GM21360 (cell line): ENCODE measurements around the gene ZSWIM6.
A peak's percentile ranks its signal among the peaks of the same experiment; 100 is the strongest.

Experiments used
- ATAC-seq: cut with Tn5 transposase; IDR thresholded peaks from one replicate; pipeline ENCODE4 v1.9.1; 2021; ENCODE audit warnings: mild to moderate bottlenecking, moderate library complexity; ENCODE audit not compliant: unreplicated experiment

The ZSWIM6 gene

DNA sequence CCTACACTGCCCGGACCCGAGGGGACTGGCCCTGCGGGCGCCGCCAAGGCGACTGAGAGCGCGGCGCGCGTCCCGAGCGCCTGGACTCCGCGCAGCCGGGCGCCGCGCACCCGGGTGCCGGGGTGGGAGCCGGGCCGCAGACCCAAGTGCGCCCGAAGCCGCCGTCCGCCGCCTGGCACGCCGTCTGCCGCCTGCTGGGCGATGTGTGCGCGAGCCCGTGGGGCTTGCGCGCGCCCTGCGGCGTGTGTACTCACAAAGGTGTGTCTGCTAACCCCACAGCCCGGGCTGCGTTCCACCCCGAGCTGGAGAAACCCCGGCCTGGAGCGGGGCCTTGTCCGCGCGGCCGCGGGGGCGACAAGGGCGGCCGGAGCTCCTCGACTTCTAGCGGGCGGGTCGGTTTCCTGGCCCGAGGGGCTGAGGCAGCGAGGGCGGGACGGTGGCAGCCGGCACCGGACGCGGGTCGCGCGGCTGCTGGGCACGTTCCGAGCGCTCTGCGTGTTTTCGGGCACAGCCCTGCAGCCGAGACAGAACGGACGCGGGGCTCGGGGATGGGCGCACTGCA lies 1.1 kb upstream of the ZSWIM6 start:
- ATAC-seq, result peak; percentile 32

DNA sequence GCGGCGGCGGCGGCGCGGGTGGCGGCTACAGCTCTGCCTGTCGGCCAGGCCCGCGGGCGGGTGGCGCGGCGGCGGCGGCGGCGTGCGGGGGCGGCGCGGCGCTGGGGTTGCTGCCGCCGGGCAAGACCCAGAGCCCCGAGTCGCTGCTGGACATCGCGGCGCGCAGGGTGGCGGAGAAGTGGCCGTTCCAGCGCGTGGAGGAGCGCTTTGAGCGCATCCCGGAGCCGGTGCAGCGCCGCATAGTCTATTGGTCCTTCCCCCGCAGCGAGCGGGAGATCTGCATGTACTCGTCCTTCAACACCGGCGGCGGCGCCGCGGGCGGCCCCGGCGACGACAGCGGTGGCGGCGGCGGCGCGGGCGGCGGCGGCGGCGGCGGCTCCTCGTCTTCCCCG lies 296 bp downstream of the ZSWIM6 start:
- no peak for ATAC-seq

DNA sequence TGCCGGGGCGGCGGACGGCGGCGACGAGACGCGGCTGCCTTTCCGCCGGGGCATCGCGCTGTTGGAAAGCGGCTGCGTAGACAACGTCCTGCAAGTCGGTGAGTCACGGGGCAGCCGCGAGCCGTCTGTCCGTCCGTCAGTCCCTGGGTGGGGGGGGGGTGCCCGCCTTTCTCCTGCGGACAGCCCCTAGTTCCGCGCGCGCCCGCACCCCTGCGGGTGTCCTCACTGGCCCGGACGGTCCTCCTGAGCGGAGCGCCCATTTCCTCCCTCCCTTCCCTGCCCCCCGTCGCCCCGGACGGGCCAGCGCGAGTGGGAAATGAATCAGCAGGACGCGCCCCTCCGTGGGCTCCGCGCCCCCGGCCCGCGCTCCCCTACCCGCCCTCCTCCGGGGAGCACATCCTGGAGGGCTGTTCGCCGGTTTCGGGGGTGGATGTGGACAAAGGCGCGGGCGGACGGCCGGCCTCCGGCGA lies 828 bp downstream of the ZSWIM6 start:
- no peak for ATAC-seq

GRCh38 chr5:61333321-61333953 lies 1.4 kb downstream of the ZSWIM6 start:
- no peak for ATAC-seq

- ATAC-seq, result no peak
These were observed 2.2 kb downstream of the ZSWIM6 start for GRCh38 chr5:61333954-61334867.

DNA sequence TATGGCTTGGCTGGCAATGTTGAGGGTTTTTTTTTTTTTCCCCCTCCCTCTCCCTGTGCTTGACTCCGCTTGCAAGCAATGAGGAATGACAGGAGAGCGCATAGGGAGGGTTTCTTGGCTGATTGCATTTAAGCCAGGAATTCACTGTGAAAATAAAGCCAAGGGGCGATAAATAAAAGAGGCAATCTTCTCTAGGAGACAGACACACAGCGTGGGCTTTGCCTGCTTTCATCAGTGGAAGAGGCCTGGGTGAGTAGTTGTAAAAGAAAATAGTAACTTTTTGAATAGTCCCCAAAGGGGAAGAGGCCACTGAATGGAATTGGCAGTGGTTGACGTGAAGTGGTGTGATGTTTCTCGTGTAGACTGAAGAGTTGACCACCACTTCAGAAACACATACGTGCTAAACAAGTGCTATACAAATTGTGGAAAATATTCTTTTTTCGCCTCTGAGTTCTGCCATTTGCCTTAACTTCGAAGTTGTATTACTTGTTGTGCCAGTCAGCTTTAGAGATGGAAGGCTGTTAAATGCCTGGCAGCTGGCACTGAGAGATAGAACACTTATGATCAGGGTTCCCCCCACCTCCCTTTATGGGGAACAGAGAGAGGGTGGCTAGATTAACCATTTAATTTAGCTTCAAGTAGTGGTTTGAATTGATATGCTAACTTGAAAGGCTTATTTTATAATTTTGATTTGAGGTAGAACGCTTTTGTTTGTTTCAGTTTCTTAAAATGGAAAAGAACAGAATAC lies 3.0 kb downstream of the ZSWIM6 start:
- ATAC-seq, result no peak

- ATAC-seq, result no peak
These were observed 7.7 kb downstream of the ZSWIM6 start for GRCh38 chr5:61339764-61340163.

DNA sequence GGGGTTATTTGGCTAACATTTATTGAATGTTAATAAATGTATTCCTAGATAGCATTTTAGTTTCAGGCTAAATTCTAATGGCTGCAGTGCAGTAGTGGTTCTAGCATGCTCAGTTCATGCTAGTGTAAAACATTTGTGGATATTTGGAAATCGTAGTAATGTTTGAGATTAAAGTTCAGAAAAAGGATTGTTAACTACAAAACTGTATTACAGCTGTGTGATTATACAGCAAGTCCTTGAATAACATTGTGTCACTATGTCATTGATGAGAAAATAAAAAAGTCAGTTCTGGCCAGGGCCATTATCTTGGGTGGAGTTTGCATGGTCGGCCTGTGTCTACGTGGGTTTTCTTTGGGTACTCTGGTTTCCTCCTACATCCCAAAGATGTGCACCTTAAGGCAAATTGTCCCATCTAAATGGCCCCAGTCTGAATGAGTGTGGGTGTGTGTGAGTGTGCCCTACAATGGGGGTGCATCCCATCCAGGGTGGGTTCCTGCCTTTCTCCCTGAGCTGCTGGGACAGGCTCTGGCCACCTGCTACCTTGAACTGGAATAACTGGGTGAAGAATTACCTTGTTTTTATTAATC lies 8.8 kb downstream of the ZSWIM6 start:
- no peak for ATAC-seq

DNA sequence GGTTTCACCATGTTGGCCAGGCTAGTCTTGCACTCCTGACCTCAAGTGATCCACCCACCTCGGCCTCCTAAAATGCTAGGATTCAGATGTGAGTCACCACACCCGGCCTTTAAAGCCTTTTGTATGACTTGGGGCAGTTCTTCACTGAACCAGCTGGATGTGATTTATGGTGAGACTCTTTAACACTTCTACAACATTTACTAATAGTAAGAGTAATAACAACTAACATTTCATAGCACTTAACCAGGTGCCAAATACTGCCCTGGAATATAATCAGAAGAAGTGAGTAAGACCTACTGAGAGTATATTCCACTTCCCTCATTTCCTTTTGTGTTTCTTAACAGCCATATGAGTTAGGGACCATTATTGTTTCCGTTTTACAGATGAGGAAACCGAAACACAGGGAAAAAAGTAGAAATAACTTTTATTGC lies 10.0 kb downstream of the ZSWIM6 start:
- ATAC-seq, result no peak

- no peak for ATAC-seq
These were observed 12.3 kb downstream of the ZSWIM6 start for GRCh38 chr5:61344187-61344944.

- ATAC-seq, result no peak
These were observed 14.5 kb downstream of the ZSWIM6 start for GRCh38 chr5:61346511-61346910.

DNA sequence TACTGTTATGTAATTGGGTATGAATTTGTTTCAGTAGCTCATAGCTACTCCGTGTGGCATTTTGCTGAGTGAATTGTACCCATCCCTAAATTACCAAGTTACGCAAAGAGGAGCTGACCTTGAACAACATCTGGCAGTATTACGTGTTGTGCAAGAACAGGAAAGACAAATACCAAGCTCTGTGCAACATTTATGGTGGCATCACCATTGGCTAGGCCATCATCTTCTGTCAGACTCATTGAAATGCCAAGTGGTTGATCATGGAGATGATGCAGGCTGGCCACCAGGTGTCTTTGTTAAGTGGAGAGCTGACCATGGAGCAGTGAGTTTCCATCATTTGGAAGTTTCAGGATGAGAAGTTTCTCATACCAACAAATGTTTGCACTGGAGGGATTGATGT lies 15.0 kb downstream of the ZSWIM6 start:
- no peak for ATAC-seq

DNA sequence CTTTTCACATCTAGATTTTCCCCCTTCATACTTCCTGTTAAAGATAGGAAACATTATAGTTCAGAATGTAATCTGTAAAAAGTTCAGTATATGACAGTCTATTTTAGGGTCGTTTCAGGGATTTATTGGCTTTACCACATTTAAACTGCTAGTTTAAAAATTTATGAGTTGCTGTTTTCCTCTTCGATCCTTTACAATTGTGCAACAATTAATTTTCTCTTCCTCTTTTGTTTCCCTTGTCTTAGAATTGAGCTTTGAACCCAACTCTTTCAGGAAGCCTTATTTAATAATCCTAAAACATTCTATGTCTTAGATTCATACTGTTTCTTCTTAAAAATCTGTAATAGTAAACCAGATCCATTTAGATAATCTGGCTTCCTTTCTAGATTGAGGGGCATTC lies 16.4 kb downstream of the ZSWIM6 start:
- no peak for ATAC-seq

GRCh38 chr5:61349935-61350334 lies 17.9 kb downstream of the ZSWIM6 start:
- ATAC-seq, result no peak

GRCh38 chr5:61350535-61350934 lies 18.5 kb downstream of the ZSWIM6 start:
- no peak for ATAC-seq

GRCh38 chr5:61351733-61352132 lies 19.7 kb downstream of the ZSWIM6 start:
- ATAC-seq, result no peak

GRCh38 chr5:61352180-61352579 lies 20.1 kb downstream of the ZSWIM6 start:
- no peak for ATAC-seq

GRCh38 chr5:61352612-61353156 lies 20.6 kb downstream of the ZSWIM6 start:
- ATAC-seq, result no peak

GRCh38 chr5:61353293-61353692 lies 21.2 kb downstream of the ZSWIM6 start:
- ATAC-seq, result no peak

DNA sequence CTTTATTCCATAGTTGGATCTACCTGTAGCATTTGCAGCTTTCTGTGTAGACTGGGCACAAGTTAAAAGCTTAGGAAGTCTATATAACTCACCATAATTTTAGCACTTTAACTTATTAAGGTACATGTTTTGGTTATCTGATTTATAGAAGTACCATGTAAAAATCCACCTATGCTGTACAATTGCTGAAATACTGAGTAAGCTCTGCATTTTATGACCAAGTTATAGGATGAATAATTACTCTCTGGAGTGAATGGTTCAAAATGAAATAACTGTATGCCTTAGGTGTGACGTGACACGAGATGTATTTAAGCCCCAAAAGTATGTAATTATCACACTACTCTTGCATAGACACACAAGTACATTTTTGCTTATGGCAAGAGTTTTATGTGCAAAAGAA lies 22.1 kb downstream of the ZSWIM6 start:
- ATAC-seq, result no peak
